ENCODE results near the gene TBC1D14. TPM values are rescaled to one million over a fixed set of nuclear protein-coding genes. Genes with fewer than 3 reads are reported as not detected.
A peak's percentile ranks its signal among the peaks of the same experiment; 100 is the strongest.

TBC1D14 gene
- total and polyA plus RNA-seq, 2 of the 8 experiments (the other 6 are each of a cell fraction or from before 2014, with no cell fraction given): 45.6 to 48.2 TPM

DNA sequence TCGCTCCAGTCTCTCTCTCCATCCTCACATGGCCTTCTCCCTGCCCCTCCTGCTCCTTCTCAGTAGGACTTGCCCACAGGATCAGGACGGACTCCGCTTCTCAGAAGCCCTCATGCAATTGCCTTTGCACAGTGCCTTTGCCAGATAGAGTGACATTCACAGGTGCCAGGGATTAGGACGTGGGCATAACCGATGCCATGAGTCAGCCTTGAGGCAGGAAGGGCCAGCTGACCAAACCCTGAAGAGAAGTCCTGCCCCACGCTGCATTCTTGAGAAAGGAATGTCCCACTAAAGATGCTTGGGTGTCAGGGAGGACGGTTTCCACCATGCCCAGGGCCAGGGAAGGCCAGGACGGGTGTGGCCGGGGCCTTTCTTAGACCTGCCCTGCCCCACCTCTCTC lies 164.8 kb downstream of the TBC1D14 start:
- Histone ChIP-seq H3K79me2 (ENCODE audit: control insufficient read depth in 1 of 2, insufficient read depth in 2 of 2, low read length in 2 of 2) (no peaks in the 10 kb centered on the region), H3K23ac (ENCODE audit: insufficient read length) (no peak overlapping the region), H3K4me2 (ENCODE audit: insufficient read depth in 1 of 2, low read depth in 2 of 2, low read length in 2 of 2) (no peak overlapping the region), H2AK5ac (ENCODE audit: low read depth, low read length) (peak overlapping the region; percentile 17; the same call in 1 of the 2 replicates), H3K9me3 (ENCODE audit: insufficient read depth in 2 of 2, low read depth in 1 of 2, low read length in 1 of 2) (no peaks in the 10 kb centered on the region), H3K36me3 (ENCODE audit: control insufficient read depth in 2 of 4, insufficient read depth in 4 of 4, low read length in 3 of 4) (no peaks in the 10 kb centered on the region), H3K4me1 (replicated peaks in 1 of 4; ENCODE audit: control insufficient read depth in 3 of 4, insufficient read depth in 4 of 4, low read length in 3 of 4) (peaks cover 0 to 2% (median 0%) of the 10 kb centered on the region in 4 experiments; a peak in 1 of 7 replicates), H4K91ac (replicated peaks; ENCODE audit: insufficient read length, low read length) (no peak overlapping the region), H3K4ac (replicated peaks; ENCODE audit: insufficient read length, low read depth, low read length) (no peak overlapping the region), H3K14ac (ENCODE audit: insufficient read length) (no peak overlapping the region), H3K79me1 (ENCODE audit: low read depth, low read length) (no peaks in the 10 kb centered on the region), H3K27me3 (replicated peaks in 1 of 4; ENCODE audit: control insufficient read depth in 3 of 4, extremely low read depth in 1 of 4, insufficient read depth in 3 of 4, low read length in 3 of 4) (peaks cover 0 to 6% (median 3%) of the 10 kb centered on the region in 4 experiments; a peak in 5 of 7 replicates), H3K23me2 (ENCODE audit: low read depth, low read length) (no peaks in the 10 kb centered on the region), H4K8ac (ENCODE audit: extremely low read depth, insufficient read depth, low read length) (no peak overlapping the region), H2BK15ac (ENCODE audit: low read length) (no peak overlapping the region), H3K27ac (ENCODE audit: low read depth, low read length) (no peak overlapping the region), H3K9ac (replicated peaks in 1 of 4; ENCODE audit: extremely low read depth in 1 of 4, low read depth in 3 of 4, low read length in 3 of 4) (no peak overlapping the region), H3K56ac (replicated peaks; ENCODE audit: insufficient read length, low read depth, low read length) (no peak overlapping the region), H2BK120ac (replicated peaks; ENCODE audit: low read depth, low read length) (no peak overlapping the region), H2AFZ (ENCODE audit: low read length) (no peak overlapping the region), H2BK5ac (ENCODE audit: low read depth, low read length) (no peak overlapping the region), H4K20me1 (replicated peaks in 1 of 2; ENCODE audit: control insufficient read depth in 1 of 2, insufficient read depth in 2 of 2, low read length in 2 of 2) (no peaks in the 10 kb centered on the region), H3K18ac (ENCODE audit: extremely low read depth, low read length) (no peak overlapping the region), H4K5ac (ENCODE audit: insufficient read length, low read depth, low read length) (no peak overlapping the region), H2BK12ac (ENCODE audit: low read depth, low read length) (no peak overlapping the region), H2BK20ac (ENCODE audit: low read length) (no peak overlapping the region), H3K4me3 (ENCODE audit: extremely low read depth in 1 of 4, insufficient read depth in 2 of 4, low read depth in 3 of 4, low read length in 4 of 4) (no peak overlapping the region)
- ChIA-PET POLR2A (ENCODE audit: partially characterized antibody) (no interaction called here), CTCF (ENCODE audit: partially characterized antibody) (interaction anchor here (1.3 kb wide), 1 partner anchor 419 kb away, joined by 3 read pairs; no protein-coding TSS in a partner anchor)
- 92% methylated on average over 7 of the region's 9 CpGs; no CpG with 5 or more reads in 1 of the 2 experiments for WGBS, 2 experiments (ENCODE audit: extremely low coverage in 1 of 2, insufficient coverage in 1 of 2, insufficient read length in 1 of 2, insufficient replicate concordance in 2 of 2, low coverage in 1 of 2, low lambda C conversion rate in 2 of 2, missing lambda C conversion rate in 1 of 2)
- FAIRE-seq (no peak), DNase-seq (ENCODE audit: low read depth in 1 of 2, low spot score in 2 of 2) (no peak)
- TF ChIP-seq PHF8 (conservative IDR thresholded peaks at IDR 0.05; ENCODE audit: low read depth, low read length) (no peak), GABPA (IDR thresholded peaks at IDR 0.05; ENCODE audit: borderline replicate concordance, insufficient read depth, low read length) (no peak), RXRA (IDR thresholded peaks at IDR 0.05; ENCODE audit: insufficient read depth, low read depth, low read length) (no peak), RNF2 (IDR thresholded peaks at IDR 0.05; ENCODE audit: borderline replicate concordance, low read depth, low read length, missing control alignments, poor library complexity, severe bottlenecking) (no peak), NRF1 (IDR thresholded peaks at IDR 0.05; ENCODE audit: low read depth, low read length) (no peak), BRCA1 (IDR thresholded peaks at IDR 0.05; ENCODE audit: low read depth, low read length) (no peak)
- TF ChIP-seq, protein P1, sequence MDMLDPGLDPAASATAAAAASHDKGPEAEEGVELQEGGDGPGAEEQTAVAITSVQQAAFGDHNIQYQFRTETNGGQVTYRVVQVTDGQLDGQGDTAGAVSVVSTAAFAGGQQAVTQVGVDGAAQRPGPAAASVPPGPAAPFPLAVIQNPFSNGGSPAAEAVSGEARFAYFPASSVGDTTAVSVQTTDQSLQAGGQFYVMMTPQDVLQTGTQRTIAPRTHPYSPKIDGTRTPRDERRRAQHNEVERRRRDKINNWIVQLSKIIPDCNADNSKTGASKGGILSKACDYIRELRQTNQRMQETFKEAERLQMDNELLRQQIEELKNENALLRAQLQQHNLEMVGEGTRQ (IDR thresholded peaks at IDR 0.05; ENCODE audit: low read length): no peak
- TF ChIP-seq, protein P2, sequence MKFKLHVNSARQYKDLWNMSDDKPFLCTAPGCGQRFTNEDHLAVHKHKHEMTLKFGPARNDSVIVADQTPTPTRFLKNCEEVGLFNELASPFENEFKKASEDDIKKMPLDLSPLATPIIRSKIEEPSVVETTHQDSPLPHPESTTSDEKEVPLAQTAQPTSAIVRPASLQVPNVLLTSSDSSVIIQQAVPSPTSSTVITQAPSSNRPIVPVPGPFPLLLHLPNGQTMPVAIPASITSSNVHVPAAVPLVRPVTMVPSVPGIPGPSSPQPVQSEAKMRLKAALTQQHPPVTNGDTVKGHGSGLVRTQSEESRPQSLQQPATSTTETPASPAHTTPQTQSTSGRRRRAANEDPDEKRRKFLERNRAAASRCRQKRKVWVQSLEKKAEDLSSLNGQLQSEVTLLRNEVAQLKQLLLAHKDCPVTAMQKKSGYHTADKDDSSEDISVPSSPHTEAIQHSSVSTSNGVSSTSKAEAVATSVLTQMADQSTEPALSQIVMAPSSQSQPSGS (IDR thresholded peaks at IDR 0.05; ENCODE audit: low read length): no peak
